NB4 (cell line): ENCODE data around the gene FGD3.

Experiments
- CTCF ChIP-seq: IDR thresholded peaks from one replicate; pipeline ENCODE4 v1.5.1; 2012; ENCODE audit warnings: low read depth, low read length
- MAX ChIP-seq: IDR thresholded peaks from 2 replicates; pipeline ENCODE4 v1.6.1; 2011; ENCODE audit warnings: low read depth, low read length
- POLR2A ChIP-seq: IDR thresholded peaks from 2 replicates; pipeline ENCODE4 v1.6.1; 2011; ENCODE audit warnings: mild to moderate bottlenecking; ENCODE audit not compliant: insufficient read length; ENCODE audit errors: extremely low read depth

- TF ChIP-seq CTCF (no peak), POLR2A (no peak), MAX (no peak)
These were observed 30.0 kb upstream of the FGD3 start for GRCh38 chr9:92917176-92917800.
